Suprapubic skin (tissue), 4 donors: ENCODE data around the gene ANKMY1. TPM values are rescaled to one million over a fixed set of nuclear protein-coding genes. Genes with fewer than 3 reads are reported as not detected.
A peak's percentile ranks its signal among the peaks of the same experiment; 100 is the strongest.

Source experiments
- DNase-seq, 2 donors: peaks; one replicate each; pipeline ENCODE4 v3.0.0-alpha.2; 2019; ENCODE audit warnings: low spot score in 2 of 2
- H3K27ac ChIP-seq: fragments of 200-600 bp; sonication (generic); one replicate; pipeline ENCODE4 v1.5.1; 2019
- H3K27me3 ChIP-seq: fragments of 200-600 bp; sonication (generic); one replicate; pipeline ENCODE4 v1.5.1; 2019
- H3K36me3 ChIP-seq: fragments of 200-600 bp; sonication (generic); one replicate; pipeline ENCODE4 v1.5.1; 2019
- H3K4me1 ChIP-seq: fragments of 200-600 bp; sonication (generic); one replicate; pipeline ENCODE4 v1.5.1; 2019
- H3K4me3 ChIP-seq: fragments of 200-600 bp; sonication (generic); one replicate; pipeline ENCODE4 v1.5.1; 2019; ENCODE audit warnings: mild to moderate bottlenecking
- H3K9me3 ChIP-seq: fragments of 200-600 bp; sonication (generic); one replicate; pipeline ENCODE4 v1.5.1; 2019
- EP300 ChIP-seq: sonication (generic); formaldehyde crosslinking; IDR thresholded peaks from one replicate; pipeline ENCODE4 v1.6.1; 2017; ENCODE audit warnings: antibody characterized with exemption
- POLR2A ChIP-seq, 2 donors: fragments of 450-650 bp; IDR thresholded peaks; one replicate each; pipeline ENCODE4 v1.6.1; 2017; ENCODE audit warnings: antibody characterized with exemption in 2 of 2, mild to moderate bottlenecking in 2 of 2, moderate library complexity in 2 of 2
- POLR2AphosphoS5 ChIP-seq, 3 donors: sonication (generic); formaldehyde crosslinking; IDR thresholded peaks; one replicate each; pipeline ENCODE4 v1.6.1; 2017; ENCODE audit warnings: antibody characterized with exemption in 3 of 3
- WGBS: methylation state at CpG from one replicate; pipeline ENCODE4 v1.1.5; 2018; 5-methylcytosine and 5-hydroxymethylcytosine counted together
- total RNA-seq, 4 donors: library from RNA; depleted of rRNA; stranded (reverse); fragments of >200 nt; gene quantifications; one replicate each; pipeline ENCODE4 v1.1.0, GENCODE V29; 2016
- TF ChIP-seq, protein P1 (sequence below), 2 donors: fragments of 200-600 bp in 1 of 2; fragments of 450-650 bp in 1 of 2; sonication (generic) in 1 of 2; IDR thresholded peaks; one replicate each; pipeline ENCODE4 v1.5.1; 2016 to 2019; ENCODE audit warnings: antibody characterized with exemption in 2 of 2, mild to moderate bottlenecking in 1 of 2, moderate library complexity in 1 of 2

Gene ANKMY1
- total RNA-seq, 4 donors from 2014 or later = 12.2 to 52.1 (median 23.0) TPM

DNA sequence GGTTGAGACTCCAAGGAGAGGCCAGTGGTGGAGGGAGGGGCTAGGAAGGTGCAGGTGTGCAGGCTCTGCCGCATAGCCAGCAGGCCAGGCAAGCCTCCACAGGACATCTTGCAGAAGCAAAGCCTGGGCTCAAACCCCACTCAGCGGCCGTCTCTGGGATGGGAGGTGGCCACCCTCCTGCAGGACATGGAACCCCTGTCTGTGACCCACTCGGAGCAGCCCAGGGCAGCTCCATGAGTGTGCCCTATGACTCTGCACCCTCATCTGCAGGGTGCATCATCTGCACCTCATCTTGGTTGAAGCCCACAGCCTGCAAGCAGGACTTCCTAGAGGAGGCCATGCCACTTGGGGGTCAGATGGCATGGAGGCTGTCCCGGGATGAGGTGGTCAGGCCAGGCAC is 76.1 kb downstream of the ANKMY1 start:
- no peak for TF ChIP-seq POLR2AphosphoS5 (IDR thresholded peaks at IDR 0.05)
- TF ChIP-seq, protein P1, sequence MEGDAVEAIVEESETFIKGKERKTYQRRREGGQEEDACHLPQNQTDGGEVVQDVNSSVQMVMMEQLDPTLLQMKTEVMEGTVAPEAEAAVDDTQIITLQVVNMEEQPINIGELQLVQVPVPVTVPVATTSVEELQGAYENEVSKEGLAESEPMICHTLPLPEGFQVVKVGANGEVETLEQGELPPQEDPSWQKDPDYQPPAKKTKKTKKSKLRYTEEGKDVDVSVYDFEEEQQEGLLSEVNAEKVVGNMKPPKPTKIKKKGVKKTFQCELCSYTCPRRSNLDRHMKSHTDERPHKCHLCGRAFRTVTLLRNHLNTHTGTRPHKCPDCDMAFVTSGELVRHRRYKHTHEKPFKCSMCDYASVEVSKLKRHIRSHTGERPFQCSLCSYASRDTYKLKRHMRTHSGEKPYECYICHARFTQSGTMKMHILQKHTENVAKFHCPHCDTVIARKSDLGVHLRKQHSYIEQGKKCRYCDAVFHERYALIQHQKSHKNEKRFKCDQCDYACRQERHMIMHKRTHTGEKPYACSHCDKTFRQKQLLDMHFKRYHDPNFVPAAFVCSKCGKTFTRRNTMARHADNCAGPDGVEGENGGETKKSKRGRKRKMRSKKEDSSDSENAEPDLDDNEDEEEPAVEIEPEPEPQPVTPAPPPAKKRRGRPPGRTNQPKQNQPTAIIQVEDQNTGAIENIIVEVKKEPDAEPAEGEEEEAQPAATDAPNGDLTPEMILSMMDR (IDR thresholded peaks at IDR 0.05) = no peak
- TF ChIP-seq EP300 = no peak
- TF ChIP-seq POLR2A (IDR thresholded peaks at IDR 0.05) = no peak
- Histone ChIP-seq H3K9me3 (peaks cover 12% of the 10 kb centered on the region), H3K36me3 (no peaks in the 10 kb centered on the region), H3K27ac (no peak overlapping the region), H3K4me1 (no peaks in the 10 kb centered on the region), H3K4me3 (no peak overlapping the region), H3K27me3 (no peaks in the 10 kb centered on the region)
- DNase-seq = peak in 1 of 2 donors; percentile 61
- no CpG with 5 or more reads among the region's 5 CpGs for WGBS

- DNase-seq = peak in 1 of 2 donors; percentile 69
- Histone ChIP-seq H3K27me3 (no peaks in the 10 kb centered on the region), H3K4me3 (no peak overlapping the region), H3K27ac (no peak overlapping the region), H3K4me1 (no peaks in the 10 kb centered on the region), H3K36me3 (no peaks in the 10 kb centered on the region), H3K9me3 (peaks cover 8% of the 10 kb centered on the region)
- TF ChIP-seq, protein P1 (IDR thresholded peaks at IDR 0.05) = no peak
- TF ChIP-seq POLR2AphosphoS5 (IDR thresholded peaks at IDR 0.05) (no peak), EP300 (no peak), POLR2A (IDR thresholded peaks at IDR 0.05) (no peak)
- over 99% methylated on average over 15 of the region's 25 CpGs for WGBS
These were observed 76.8 kb downstream of the ANKMY1 start for GRCh38 chr2:240480834-240481623.

- Histone ChIP-seq H3K27ac (no peak overlapping the region), H3K9me3 (peaks cover 4% of the 10 kb centered on the region), H3K4me3 (no peak overlapping the region), H3K36me3 (no peaks in the 10 kb centered on the region), H3K4me1 (no peaks in the 10 kb centered on the region), H3K27me3 (no peaks in the 10 kb centered on the region)
- WGBS = 80% methylated on average over 5 of the region's 12 CpGs
- TF ChIP-seq POLR2A (IDR thresholded peaks at IDR 0.05) (no peak), POLR2AphosphoS5 (IDR thresholded peaks at IDR 0.05) (no peak), EP300 (no peak)
- TF ChIP-seq, protein P1 (IDR thresholded peaks at IDR 0.05) = no peak
- DNase-seq = peak in 1 of 2 donors; percentile 64
These were observed 78.7 kb downstream of the ANKMY1 start for GRCh38 chr2:240479111-240479501.

DNA sequence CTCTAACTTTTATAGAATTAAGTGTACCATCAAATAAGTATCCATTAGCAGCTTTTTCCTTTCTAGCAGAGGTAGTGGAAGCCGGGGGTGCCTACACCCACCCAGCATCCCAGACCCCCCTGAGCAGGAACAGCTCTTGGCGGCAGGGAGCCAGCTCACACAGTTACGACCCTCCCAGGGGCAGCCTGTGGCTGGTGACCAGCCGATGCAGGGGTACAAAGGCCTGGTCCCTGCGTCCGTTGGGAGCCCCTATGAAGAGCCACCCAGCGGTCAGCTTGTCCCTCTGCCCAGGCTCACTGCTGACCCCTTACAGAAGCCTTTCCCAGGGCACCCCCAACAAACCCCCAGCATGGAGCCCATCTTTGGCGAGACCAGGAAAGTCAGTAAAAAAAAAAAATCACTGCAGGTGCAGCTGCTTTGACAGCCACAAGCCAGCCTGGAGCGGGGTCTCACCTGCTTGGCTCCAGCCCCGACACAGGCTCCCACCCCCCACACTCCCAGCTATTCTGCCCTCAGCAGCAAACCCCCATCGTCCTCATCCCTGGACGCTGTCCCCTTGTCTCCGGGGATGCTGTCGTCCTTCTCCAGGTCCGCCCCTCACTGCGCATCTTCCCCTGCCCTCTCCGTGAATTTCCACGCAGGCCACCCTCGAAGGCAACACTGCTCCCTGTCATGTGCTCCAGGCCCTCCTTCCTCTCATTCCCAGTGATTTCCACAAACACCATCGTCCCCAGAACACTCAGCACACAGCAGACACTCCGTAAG is 79.3 kb downstream of the ANKMY1 start:
- TF ChIP-seq EP300 (no peak), POLR2A (IDR thresholded peaks at IDR 0.05) (no peak), POLR2AphosphoS5 (IDR thresholded peaks at IDR 0.05) (no peak)
- TF ChIP-seq, protein P1 (IDR thresholded peaks at IDR 0.05) = no peak
- no peak overlapping the region for H3K27ac ChIP-seq
- H3K9me3 ChIP-seq = no peaks in the 10 kb centered on the region
- peak in 1 of 2 donors; percentile 54 for DNase-seq
- H3K36me3 ChIP-seq = no peaks in the 10 kb centered on the region
- H3K4me3 ChIP-seq = no peak overlapping the region
- H3K27me3 ChIP-seq = no peaks in the 10 kb centered on the region
- no peaks in the 10 kb centered on the region for H3K4me1 ChIP-seq
- 93% methylated on average over 21 of the region's 21 CpGs for WGBS

DNA sequence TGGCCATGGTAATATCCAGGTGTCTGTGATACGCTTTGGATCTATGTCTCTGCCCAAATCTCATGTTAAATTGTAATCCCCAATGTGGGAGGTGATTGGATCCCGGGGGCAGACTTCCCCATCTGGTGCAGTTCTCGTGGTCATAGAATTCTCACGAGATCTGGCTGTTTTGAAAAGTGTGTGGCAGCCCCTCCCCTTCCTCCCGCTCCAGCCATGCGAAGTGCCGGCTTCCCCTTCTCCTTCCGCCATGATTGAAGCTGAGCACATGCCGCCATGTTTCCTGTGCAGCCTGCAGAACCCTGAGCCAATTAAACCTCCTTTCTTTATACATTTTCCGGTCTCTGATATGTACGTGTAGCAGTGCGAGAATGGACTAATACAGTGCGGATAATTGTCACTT is 79.9 kb downstream of the ANKMY1 start:
- H3K4me3 ChIP-seq = no peak overlapping the region
- no peak for TF ChIP-seq POLR2A (IDR thresholded peaks at IDR 0.05)
- TF ChIP-seq, protein P1 (IDR thresholded peaks at IDR 0.05) = no peak
- TF ChIP-seq EP300 = no peak
- TF ChIP-seq POLR2AphosphoS5 (IDR thresholded peaks at IDR 0.05) = no peak
- no peak for DNase-seq
- 84% methylated on average over 13 of the region's 13 CpGs for WGBS
- H3K27me3 ChIP-seq = no peaks in the 10 kb centered on the region
- no peaks in the 10 kb centered on the region for H3K4me1 ChIP-seq
- no peaks in the 10 kb centered on the region for H3K9me3 ChIP-seq
- no peaks in the 10 kb centered on the region for H3K36me3 ChIP-seq
- H3K27ac ChIP-seq = no peak overlapping the region
